Activated naive CD4-positive, alpha-beta T cell treated with anti-CD3 and anti-CD28 coated beads, Interleukin-2, amount 10 ng/mL, durations not matched to agents 7 days and 5 days (primary cell): ENCODE results near the gene TYW1B.
"Not testable (repeated sequence)": the region's sequence is repeated elsewhere in the genome, so short reads cannot be mapped to it uniquely, and the experiment has no call there.

Source experiments
- CTCF ChIA-PET: fragments of 350-600 bp; sonication (Branson Sonifier 250); formaldehyde crosslinking; loops from one replicate; lab custom pipeline; 2021; ENCODE audit warnings: antibody characterized with exemption; lab: Charles Lee
- DNase-seq: peaks from one replicate; pipeline ENCODE4 v3.0.0-alpha.2; 2020
- H3K27ac Mint-ChIP-seq: one replicate; pipeline ENCODE4 v1.8.0; 2021; ENCODE audit warnings: mild to moderate bottlenecking, moderate library complexity, mixed read lengths
- H3K27me3 Mint-ChIP-seq: one replicate; pipeline ENCODE4 v1.8.0; 2021; ENCODE audit warnings: mild to moderate bottlenecking, mixed read lengths
- H3K36me3 Mint-ChIP-seq: one replicate; pipeline ENCODE4 v1.8.0; 2021; ENCODE audit warnings: mixed read lengths
- H3K4me1 Mint-ChIP-seq: one replicate; pipeline ENCODE4 v1.8.0; 2021; ENCODE audit warnings: mixed read lengths
- H3K4me3 Mint-ChIP-seq: one replicate; pipeline ENCODE4 v1.8.0; 2021; ENCODE audit warnings: mild to moderate bottlenecking, moderate library complexity, mixed read lengths
- H3K9me3 Mint-ChIP-seq: one replicate; pipeline ENCODE4 v1.8.0; 2021; ENCODE audit warnings: mixed read lengths

The TYW1B gene

GRCh38 chr7:72676086-72676690, 151.8 kb downstream of the TYW1B start:
- H3K27me3 Mint-ChIP-seq, DNase-seq, H3K4me3 Mint-ChIP-seq, H3K9me3 Mint-ChIP-seq, H3K4me1 Mint-ChIP-seq, H3K27ac Mint-ChIP-seq, CTCF ChIA-PET, H3K36me3 Mint-ChIP-seq: not testable (repeated sequence)

DNA sequence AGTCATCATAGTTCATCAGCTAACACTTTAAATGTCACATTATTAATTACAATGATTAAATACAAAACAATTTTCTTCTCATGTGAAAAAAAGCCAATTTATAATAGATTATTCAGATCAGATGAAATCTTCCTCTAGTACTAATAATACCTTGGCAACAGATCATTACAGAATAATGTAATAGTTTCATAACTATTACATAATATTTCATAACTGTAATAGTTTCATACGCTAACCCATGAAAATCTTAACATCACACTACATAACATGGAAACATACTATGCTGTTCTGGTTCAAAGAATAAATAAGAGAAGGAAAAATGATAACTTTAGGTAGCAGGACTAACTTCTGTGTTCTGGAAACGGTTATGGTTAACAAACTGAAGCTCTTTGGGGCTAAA, 152.3 kb downstream of the TYW1B start:
- H3K27me3 Mint-ChIP-seq, DNase-seq, H3K9me3 Mint-ChIP-seq, H3K4me3 Mint-ChIP-seq, CTCF ChIA-PET, H3K36me3 Mint-ChIP-seq, H3K27ac Mint-ChIP-seq, H3K4me1 Mint-ChIP-seq: not testable (repeated sequence)

DNA sequence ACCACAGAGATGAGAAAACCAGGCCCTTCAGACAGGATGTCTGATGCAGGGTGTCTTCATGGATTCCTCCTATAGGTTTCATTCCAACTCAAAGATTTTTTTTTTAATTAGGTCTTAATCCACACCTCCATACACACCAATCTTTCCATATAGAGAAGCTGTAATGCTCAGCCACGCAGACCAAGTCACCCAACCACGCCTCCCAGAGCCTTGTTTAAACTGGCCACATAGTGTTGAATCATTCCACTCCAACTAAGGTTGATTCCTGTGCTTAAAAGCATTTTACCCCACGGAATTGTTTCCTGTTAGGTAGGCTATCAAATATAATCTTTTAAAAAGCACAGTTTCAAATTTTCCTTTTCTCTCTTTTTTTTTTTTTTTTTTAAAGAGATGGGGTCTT, 153.6 kb downstream of the TYW1B start:
- H3K27ac Mint-ChIP-seq: peak overlapping the region; percentile 37
- CTCF ChIA-PET: no interaction called here

DNA sequence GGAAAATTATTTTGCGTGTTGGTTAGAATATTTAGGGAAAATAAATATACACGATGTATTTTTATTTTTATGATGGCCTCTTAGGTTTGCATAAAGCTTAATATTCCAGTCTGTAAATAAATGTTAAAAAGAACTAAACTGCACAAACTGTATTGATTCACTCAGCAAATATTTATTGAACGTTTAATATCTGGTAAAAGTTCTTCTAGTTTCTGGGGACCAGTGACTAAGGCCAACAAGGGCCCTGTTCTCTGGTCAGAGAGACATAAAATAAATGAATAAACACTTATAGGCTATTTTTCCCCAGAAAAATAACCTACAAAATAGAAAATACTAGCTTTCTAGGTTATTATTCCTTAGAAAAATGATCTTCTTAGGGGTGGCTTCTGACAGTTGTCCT, 157.2 kb downstream of the TYW1B start:
- H3K36me3 Mint-ChIP-seq, H3K4me3 Mint-ChIP-seq, H3K27ac Mint-ChIP-seq, H3K9me3 Mint-ChIP-seq, H3K4me1 Mint-ChIP-seq, CTCF ChIA-PET, H3K27me3 Mint-ChIP-seq, DNase-seq: not testable (repeated sequence)

More for the DNA sequence above, 153.6 kb downstream of the TYW1B start:
- Mint-ChIP-seq H3K27me3 (no peaks in the 10 kb centered on the region), H3K36me3 (no peaks in the 10 kb centered on the region), H3K4me1 (no peaks in the 10 kb centered on the region), H3K4me3 (no peak overlapping the region), H3K9me3 (no peaks in the 10 kb centered on the region)
- DNase-seq: no peak

DNA sequence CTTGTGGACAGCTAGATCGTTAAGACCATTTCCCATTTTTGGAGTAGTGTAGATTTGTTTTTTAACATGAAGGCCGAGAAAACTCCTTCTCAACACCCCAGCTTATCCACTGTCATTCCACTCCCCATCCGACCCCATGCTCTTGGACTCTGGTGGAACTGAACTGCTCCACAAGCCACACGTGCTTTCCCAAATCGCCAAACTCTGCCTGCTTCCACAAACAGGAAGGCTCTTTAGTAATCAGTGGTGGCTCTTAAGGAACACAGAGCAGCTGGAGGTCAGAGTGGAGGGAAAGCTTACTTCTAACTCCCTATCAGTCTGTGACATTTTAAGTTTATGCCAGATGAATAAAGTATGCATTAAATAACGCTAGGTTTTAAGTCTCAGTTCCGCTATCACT, 159.6 kb downstream of the TYW1B start:
- not testable (repeated sequence) for DNase-seq

DNA sequence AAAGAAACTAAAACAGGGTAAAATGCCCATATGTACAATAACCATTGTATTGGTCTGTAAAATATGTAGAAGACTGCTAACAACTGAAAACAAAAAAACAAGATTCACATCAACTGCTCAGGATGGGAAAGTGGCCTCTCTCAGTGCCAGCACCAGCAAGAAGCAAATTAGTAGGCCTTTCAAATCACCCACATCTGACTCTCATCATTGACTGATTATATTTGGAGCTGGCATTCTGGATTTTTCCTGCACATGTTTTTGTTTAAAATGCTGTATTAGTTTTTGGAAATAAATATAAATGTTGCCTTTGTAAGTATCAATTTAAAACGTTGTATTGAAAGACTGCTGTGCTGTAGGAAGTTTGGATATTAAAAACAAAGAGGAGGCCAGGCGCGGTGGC, 161.0 kb downstream of the TYW1B start:
- CTCF ChIA-PET: interaction anchor here (0.7 kb wide), 1 partner anchor 1046 kb away, joined by 3 read pairs; no protein-coding TSS in a partner anchor
- H3K36me3 Mint-ChIP-seq, H3K9me3 Mint-ChIP-seq, DNase-seq, H3K4me3 Mint-ChIP-seq, H3K27me3 Mint-ChIP-seq, H3K4me1 Mint-ChIP-seq, H3K27ac Mint-ChIP-seq: not testable (repeated sequence)

More for the DNA sequence above, 159.6 kb downstream of the TYW1B start:
- CTCF ChIA-PET, H3K27me3 Mint-ChIP-seq, H3K27ac Mint-ChIP-seq, H3K4me1 Mint-ChIP-seq, H3K36me3 Mint-ChIP-seq, H3K4me3 Mint-ChIP-seq, H3K9me3 Mint-ChIP-seq: not testable (repeated sequence)

GRCh38 chr7:72648574-72648973, 179.4 kb downstream of the TYW1B start:
- H3K27me3 Mint-ChIP-seq, H3K36me3 Mint-ChIP-seq, H3K4me1 Mint-ChIP-seq, H3K4me3 Mint-ChIP-seq, H3K27ac Mint-ChIP-seq, DNase-seq, CTCF ChIA-PET, H3K9me3 Mint-ChIP-seq: not testable (repeated sequence)

DNA sequence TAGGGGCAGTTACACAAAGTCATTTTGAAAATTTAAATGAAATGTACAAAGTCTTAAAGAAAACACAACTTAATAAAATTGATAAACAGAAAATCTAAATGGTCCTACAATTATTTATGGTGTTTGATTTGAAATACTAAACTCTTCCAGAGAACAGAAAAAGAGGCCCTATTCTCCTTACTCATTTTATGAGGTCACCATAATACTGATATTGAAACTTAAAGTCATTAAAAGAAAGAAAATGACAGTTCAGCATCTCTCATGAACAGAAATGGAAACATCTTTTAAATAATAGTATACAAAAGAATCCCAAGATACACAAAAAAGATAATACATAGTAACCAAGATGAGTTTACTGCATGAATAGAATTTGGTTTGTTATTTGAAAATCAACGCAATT, 184.3 kb downstream of the TYW1B start:
- H3K9me3 Mint-ChIP-seq, H3K4me3 Mint-ChIP-seq, H3K27ac Mint-ChIP-seq, DNase-seq, H3K36me3 Mint-ChIP-seq, CTCF ChIA-PET, H3K27me3 Mint-ChIP-seq, H3K4me1 Mint-ChIP-seq: not testable (repeated sequence)

- H3K9me3 Mint-ChIP-seq, DNase-seq, CTCF ChIA-PET, H3K27me3 Mint-ChIP-seq, H3K4me3 Mint-ChIP-seq, H3K36me3 Mint-ChIP-seq, H3K27ac Mint-ChIP-seq, H3K4me1 Mint-ChIP-seq: not testable (repeated sequence)
Measured at GRCh38 chr7:72641485-72642248, 186.3 kb downstream of the TYW1B start.

GRCh38 chr7:72640740-72641139, 187.3 kb downstream of the TYW1B start:
- DNase-seq, H3K4me1 Mint-ChIP-seq, H3K36me3 Mint-ChIP-seq, H3K27ac Mint-ChIP-seq, H3K4me3 Mint-ChIP-seq, H3K27me3 Mint-ChIP-seq, H3K9me3 Mint-ChIP-seq, CTCF ChIA-PET: not testable (repeated sequence)

DNA sequence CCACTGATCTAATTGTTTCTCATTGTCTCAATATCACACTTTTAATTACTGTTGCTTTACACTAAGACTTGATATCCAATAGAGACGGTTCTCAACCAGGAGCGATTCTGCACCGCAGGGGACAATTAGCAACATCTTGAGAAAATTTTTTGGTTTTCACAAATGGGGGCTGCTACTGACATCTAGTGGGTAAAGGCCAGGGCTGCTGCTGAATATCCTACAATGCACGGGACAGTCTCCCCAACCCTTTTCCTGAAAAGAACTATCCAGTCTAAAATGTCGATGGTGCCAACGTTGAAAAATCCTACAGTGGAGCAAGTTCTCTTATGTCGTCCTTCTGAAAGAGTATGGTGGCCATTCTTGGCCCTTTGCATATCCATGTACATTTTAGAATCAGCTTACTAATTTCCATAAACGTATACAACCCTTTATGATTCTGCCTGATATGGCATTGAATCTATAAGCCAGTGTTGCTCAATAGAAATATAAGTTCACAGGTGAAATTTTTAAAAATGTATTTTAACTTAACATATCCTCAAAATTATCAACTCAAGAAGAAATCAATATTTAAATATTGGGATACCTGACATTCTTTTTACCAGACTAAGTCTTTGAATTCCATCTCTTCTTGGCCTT, 192.6 kb downstream of the TYW1B start:
- H3K4me1 Mint-ChIP-seq, CTCF ChIA-PET, H3K36me3 Mint-ChIP-seq, DNase-seq, H3K9me3 Mint-ChIP-seq, H3K27me3 Mint-ChIP-seq, H3K4me3 Mint-ChIP-seq, H3K27ac Mint-ChIP-seq: not testable (repeated sequence)

DNA sequence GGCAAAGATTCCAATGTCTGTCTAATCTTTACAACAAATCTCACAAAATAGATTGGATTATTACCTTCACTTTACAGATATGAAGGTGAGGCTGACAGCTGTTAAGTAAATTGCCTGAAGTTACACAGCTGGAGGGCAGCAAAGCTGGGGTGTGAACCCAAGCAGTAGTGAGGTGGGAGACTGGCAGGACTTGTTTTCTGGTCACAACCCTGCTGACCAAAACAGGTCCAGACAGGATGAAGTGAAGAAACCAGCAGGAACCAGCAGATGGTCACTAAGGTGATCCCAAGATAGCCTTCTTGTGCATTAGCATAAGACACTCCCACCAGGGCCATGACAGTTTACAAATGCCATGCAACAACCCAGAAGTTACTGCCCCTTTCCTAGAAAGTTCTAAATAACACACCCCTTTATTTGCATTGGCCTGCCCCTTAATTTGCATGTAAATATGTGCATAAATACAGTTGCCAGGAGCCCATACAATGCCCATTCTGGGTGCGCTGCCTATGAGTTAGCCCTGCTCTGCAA, 195.2 kb downstream of the TYW1B start:
- H3K27me3 Mint-ChIP-seq, H3K9me3 Mint-ChIP-seq, H3K27ac Mint-ChIP-seq, DNase-seq, H3K4me1 Mint-ChIP-seq, CTCF ChIA-PET, H3K4me3 Mint-ChIP-seq, H3K36me3 Mint-ChIP-seq: not testable (repeated sequence)

DNA sequence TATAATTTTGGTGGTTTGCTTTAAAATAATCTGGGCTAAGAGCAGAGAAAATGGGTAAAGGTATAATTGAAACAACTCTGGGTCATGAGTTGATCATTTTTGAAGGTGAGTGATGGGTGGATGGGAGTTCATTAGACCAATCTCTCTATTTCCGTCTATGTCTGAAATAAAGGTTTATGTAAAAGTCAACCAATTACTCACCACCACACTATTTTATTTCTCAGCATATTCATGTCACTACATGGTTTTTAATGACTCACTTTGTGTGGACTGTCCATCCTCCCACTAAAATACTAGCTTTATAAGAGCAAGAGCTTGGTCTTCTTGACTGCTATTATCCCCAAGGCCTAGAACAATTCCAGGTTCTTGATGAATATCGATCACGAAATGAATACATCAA, 199.6 kb downstream of the TYW1B start:
- H3K27me3 Mint-ChIP-seq, H3K9me3 Mint-ChIP-seq, H3K4me1 Mint-ChIP-seq, H3K36me3 Mint-ChIP-seq, H3K27ac Mint-ChIP-seq, H3K4me3 Mint-ChIP-seq, CTCF ChIA-PET, DNase-seq: not testable (repeated sequence)

DNA sequence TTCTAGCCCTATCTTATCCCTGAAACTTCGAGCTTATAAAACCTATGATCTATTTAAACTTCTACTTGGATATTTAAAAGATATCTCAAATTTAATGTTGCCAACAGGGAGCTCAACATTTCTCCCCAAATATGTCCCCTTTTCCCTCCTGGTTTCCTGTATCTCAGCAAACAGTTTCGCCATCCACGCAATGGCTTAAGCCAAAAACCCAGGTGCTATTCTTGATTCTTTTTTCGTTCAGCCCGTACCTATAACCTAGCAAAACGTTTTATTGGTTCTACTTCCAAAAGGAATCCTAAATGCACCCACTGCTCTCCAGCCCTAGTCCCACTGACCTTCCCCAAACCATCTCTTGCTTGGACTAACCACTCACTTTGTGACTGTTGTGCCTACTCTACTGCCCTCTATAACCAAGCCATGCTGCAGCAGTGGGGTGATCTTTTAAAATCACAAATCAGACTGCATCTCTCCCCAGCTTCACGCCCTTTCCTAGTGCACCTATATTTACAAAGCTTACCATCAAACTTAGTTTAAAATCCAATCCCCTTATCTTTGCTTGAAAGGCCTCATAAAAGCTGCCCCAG, 201.5 kb downstream of the TYW1B start:
- not testable (repeated sequence) for DNase-seq

More for the DNA sequence above, 201.5 kb downstream of the TYW1B start:
- H3K27ac Mint-ChIP-seq, H3K9me3 Mint-ChIP-seq, H3K27me3 Mint-ChIP-seq, CTCF ChIA-PET, H3K4me1 Mint-ChIP-seq, H3K4me3 Mint-ChIP-seq, H3K36me3 Mint-ChIP-seq: not testable (repeated sequence)
